ENCODE measurements around the gene GLB1L.
A peak's percentile ranks its signal among the peaks of the same experiment; 100 is the strongest.

Gene GLB1L

GRCh38 chr2:219221957-219222518 is 23.2 kb downstream of the GLB1L start (continued):
- no peak for TF ChIP-seq CSRNP3 (CRISPR knock-in tag; IDR thresholded peaks at IDR 0.05)
- TF ChIP-seq, protein P1, sequence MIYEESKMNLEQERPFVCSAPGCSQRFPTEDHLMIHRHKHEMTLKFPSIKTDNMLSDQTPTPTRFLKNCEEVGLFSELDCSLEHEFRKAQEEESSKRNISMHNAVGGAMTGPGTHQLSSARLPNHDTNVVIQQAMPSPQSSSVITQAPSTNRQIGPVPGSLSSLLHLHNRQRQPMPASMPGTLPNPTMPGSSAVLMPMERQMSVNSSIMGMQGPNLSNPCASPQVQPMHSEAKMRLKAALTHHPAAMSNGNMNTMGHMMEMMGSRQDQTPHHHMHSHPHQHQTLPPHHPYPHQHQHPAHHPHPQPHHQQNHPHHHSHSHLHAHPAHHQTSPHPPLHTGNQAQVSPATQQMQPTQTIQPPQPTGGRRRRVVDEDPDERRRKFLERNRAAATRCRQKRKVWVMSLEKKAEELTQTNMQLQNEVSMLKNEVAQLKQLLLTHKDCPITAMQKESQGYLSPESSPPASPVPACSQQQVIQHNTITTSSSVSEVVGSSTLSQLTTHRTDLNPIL (CRISPR knock-in tag; IDR thresholded peaks at IDR 0.05; ENCODE audit: low read depth), result no peak

- TF ChIP-seq TSHZ2 (CRISPR knock-in tag; IDR thresholded peaks at IDR 0.05) (no peak), RARB (CRISPR knock-in tag; IDR thresholded peaks at IDR 0.05) (no peak)
Observed at GRCh38 chr2:219220652-219221402, 24.4 kb downstream of the GLB1L start.

DNA sequence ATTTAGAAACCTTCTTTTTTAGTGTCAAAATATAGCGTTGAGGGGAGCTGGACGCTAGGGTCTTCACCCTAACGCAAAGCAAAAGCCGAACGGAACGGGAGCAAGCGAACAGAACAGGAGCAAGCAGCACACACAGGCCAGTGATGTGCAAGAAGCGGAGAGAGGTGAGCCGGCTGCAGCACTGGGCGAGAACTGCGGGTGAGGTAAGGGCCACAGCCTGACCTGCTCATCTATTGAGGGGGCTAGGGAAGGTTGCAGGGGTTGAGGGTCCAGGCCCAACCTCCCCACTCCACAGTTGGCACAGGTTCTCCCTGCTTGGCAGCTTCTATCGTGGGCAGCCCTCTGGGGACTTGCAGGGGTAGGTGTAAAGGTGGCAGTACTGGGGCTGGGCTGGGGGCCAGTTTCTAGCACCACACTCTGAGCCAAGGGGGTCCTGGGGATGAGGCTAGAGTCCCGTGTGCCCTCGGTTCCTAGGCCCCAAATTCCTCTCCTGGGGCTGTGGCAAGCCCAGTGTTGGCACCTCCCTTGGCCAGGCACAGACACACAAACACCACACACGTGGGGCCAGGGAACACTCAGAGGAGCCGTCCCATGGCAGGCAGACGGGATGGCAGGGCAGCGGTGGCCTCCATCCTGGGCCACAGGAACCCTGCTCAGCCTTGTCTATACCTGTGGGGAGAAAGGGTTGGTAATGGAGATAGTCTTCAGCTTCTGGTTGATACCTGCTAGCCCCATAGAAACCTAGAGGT is 25.3 kb downstream of the GLB1L start:
- ATAC-seq, result no peak
- TF ChIP-seq ZNF8 (CRISPR knock-in tag; IDR thresholded peaks at IDR 0.05), result no peak

More at GRCh38 chr2:219220652-219221402, 24.4 kb downstream of the GLB1L start:
- no peak for ATAC-seq

GRCh38 chr2:219218732-219219701 is 26.2 kb downstream of the GLB1L start, which contains the start of gene ABCB6:
Gene ABCB6 (minus strand): TSS chr2:219218958. CDS start chr2:219218673, 285 bp downstream.
- TF ChIP-seq ZNF70 (CRISPR knock-in tag; IDR thresholded peaks at IDR 0.05), result peak; percentile 9; the same call in 1 of the 2 replicates
- no peak for TF ChIP-seq POU6F1 (CRISPR knock-in tag; IDR thresholded peaks at IDR 0.05; ENCODE audit: borderline replicate concordance, low read depth)
- TF ChIP-seq CSDC2 (CRISPR knock-in tag; IDR thresholded peaks at IDR 0.05), result no peak
- TF ChIP-seq ARNTL (CRISPR knock-in tag; IDR thresholded peaks at IDR 0.05; ENCODE audit: borderline replicate concordance, low read depth), result no peak
- TF ChIP-seq ZNF565 (CRISPR knock-in tag; conservative IDR thresholded peaks at IDR 0.05; ENCODE audit: low read depth), result 0 out of 2 replicates have a peak, but pooled peaks have one; percentile 29
- peak; percentile 82 for ATAC-seq

GRCh38 chr2:219218217-219218731 is 27.0 kb downstream of the GLB1L start:
- ATAC-seq, result peak; percentile 86
- peak; percentile 74; the same call in 1 of the 2 replicates for TF ChIP-seq TCF4 (CRISPR knock-in tag; IDR thresholded peaks at IDR 0.05; ENCODE audit: borderline replicate concordance)
- TF ChIP-seq, protein P2, sequence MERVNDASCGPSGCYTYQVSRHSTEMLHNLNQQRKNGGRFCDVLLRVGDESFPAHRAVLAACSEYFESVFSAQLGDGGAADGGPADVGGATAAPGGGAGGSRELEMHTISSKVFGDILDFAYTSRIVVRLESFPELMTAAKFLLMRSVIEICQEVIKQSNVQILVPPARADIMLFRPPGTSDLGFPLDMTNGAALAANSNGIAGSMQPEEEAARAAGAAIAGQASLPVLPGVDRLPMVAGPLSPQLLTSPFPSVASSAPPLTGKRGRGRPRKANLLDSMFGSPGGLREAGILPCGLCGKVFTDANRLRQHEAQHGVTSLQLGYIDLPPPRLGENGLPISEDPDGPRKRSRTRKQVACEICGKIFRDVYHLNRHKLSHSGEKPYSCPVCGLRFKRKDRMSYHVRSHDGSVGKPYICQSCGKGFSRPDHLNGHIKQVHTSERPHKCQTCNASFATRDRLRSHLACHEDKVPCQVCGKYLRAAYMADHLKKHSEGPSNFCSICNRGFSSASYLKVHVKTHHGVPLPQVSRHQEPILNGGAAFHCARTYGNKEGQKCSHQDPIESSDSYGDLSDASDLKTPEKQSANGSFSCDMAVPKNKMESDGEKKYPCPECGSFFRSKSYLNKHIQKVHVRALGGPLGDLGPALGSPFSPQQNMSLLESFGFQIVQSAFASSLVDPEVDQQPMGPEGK (CRISPR knock-in tag; IDR thresholded peaks at IDR 0.05; ENCODE audit: borderline replicate concordance), result no peak
- TF ChIP-seq POU6F1 (CRISPR knock-in tag; IDR thresholded peaks at IDR 0.05; ENCODE audit: borderline replicate concordance, low read depth), result no peak
- no peak for TF ChIP-seq ZNF8 (CRISPR knock-in tag; IDR thresholded peaks at IDR 0.05)

All from SK-N-SH treated with all-trans-retinoic acid at 6 μM for 48 hours (cell line).